Nephron progenitor cell (in vitro differentiated cells): ENCODE data around the gene HPD.
A peak's percentile ranks its signal among the peaks of the same experiment; 100 is the strongest.

ENCODE experiments used
- DNase-seq: peaks from one replicate; pipeline ENCODE4 v3.0.0; 2021
- H3K27ac Mint-ChIP-seq: 2 replicates; pipeline ENCODE4 v1.8.0; 2021; ENCODE audit warnings: mild to moderate bottlenecking, moderate library complexity, mixed read lengths
- H3K27me3 Mint-ChIP-seq: 2 replicates; pipeline ENCODE4 v1.8.0; 2021; ENCODE audit warnings: mild to moderate bottlenecking, low read depth, mixed read lengths; ENCODE audit not compliant: poor library complexity
- H3K36me3 Mint-ChIP-seq: 2 replicates; pipeline ENCODE4 v1.8.0; 2021; ENCODE audit warnings: low read depth, mixed read lengths
- H3K4me1 Mint-ChIP-seq: 2 replicates; pipeline ENCODE4 v1.8.0; 2021; ENCODE audit warnings: mixed read lengths
- H3K4me3 Mint-ChIP-seq: 2 replicates; pipeline ENCODE4 v1.8.0; 2021; ENCODE audit warnings: mild to moderate bottlenecking, moderate library complexity, mixed read lengths
- H3K9me3 Mint-ChIP-seq: 2 replicates; pipeline ENCODE4 v1.8.0; 2021; ENCODE audit warnings: mild to moderate bottlenecking, moderate library complexity, mixed read lengths
- TF ChIP-seq, protein P1 (sequence below): fragments of 200-600 bp; sonication (generic); IDR thresholded peaks from 2 replicates; pipeline ENCODE4 v1.5.0; 2021; ENCODE audit warnings: antibody characterized with exemption

Gene HPD

DNA sequence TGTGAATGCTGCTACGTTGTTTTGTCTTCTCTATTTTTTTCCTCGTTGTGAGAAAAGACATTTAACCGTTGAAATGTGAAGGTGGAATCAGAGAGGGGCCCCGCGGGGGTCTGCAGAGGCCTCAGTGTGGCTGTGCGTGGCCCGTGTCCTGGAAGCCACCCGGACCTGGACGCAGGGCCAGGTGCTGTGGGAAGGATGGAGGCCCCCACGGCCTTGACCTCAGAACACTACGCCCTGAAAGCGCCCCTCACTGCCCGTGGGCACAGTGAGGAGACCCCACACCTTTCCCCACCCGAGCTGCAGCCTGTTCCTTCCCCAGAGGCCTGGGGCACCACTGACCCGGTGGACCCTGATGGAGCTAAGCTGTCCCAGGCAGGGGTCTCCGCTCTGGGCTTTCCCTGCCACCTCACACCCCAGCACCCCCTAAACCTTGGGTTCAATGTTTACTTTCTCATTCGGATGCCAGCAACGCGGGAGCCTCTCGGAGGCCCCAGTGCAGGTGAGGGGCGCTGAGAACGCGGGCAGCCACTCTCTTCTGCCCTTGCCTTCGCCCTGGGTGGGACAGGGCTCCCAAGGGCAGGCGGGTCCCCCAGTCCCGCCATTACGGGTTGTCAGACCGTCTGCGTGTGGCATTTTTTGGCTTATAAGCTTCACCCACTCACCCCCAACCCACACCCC, 27.9 kb downstream of the HPD start:
- TF ChIP-seq, protein P1, sequence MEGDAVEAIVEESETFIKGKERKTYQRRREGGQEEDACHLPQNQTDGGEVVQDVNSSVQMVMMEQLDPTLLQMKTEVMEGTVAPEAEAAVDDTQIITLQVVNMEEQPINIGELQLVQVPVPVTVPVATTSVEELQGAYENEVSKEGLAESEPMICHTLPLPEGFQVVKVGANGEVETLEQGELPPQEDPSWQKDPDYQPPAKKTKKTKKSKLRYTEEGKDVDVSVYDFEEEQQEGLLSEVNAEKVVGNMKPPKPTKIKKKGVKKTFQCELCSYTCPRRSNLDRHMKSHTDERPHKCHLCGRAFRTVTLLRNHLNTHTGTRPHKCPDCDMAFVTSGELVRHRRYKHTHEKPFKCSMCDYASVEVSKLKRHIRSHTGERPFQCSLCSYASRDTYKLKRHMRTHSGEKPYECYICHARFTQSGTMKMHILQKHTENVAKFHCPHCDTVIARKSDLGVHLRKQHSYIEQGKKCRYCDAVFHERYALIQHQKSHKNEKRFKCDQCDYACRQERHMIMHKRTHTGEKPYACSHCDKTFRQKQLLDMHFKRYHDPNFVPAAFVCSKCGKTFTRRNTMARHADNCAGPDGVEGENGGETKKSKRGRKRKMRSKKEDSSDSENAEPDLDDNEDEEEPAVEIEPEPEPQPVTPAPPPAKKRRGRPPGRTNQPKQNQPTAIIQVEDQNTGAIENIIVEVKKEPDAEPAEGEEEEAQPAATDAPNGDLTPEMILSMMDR = no peak
- no peaks in the 10 kb centered on the region for H3K9me3 Mint-ChIP-seq
- peaks cover 61% of the 10 kb centered on the region for H3K36me3 Mint-ChIP-seq
- DNase-seq = no peak
- H3K27ac Mint-ChIP-seq = no peak overlapping the region
- no peak overlapping the region for H3K4me3 Mint-ChIP-seq
- no peaks in the 10 kb centered on the region for H3K4me1 Mint-ChIP-seq
- H3K27me3 Mint-ChIP-seq = peaks cover 15% of the 10 kb centered on the region

DNA sequence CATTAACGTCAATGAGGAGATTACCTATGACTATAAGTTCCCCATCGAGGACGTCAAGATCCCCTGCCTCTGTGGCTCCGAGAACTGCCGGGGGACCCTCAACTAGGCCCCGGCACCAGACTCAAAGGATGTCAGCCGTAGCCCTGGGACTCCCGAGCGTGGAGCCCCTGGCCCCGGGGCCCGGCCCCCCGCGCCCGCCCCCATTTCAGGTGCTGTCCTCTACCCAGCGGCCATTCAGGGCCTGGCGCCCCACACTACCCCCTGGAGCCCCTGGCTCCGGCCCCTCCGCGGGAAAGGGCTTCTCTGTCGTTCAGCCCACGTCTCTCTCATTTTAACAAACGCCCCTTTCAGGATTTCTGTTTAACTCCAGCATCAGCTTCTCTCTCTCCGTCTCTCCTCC, 28.5 kb downstream of the HPD start:
- H3K36me3 Mint-ChIP-seq = peaks cover 61% of the 10 kb centered on the region

DNA sequence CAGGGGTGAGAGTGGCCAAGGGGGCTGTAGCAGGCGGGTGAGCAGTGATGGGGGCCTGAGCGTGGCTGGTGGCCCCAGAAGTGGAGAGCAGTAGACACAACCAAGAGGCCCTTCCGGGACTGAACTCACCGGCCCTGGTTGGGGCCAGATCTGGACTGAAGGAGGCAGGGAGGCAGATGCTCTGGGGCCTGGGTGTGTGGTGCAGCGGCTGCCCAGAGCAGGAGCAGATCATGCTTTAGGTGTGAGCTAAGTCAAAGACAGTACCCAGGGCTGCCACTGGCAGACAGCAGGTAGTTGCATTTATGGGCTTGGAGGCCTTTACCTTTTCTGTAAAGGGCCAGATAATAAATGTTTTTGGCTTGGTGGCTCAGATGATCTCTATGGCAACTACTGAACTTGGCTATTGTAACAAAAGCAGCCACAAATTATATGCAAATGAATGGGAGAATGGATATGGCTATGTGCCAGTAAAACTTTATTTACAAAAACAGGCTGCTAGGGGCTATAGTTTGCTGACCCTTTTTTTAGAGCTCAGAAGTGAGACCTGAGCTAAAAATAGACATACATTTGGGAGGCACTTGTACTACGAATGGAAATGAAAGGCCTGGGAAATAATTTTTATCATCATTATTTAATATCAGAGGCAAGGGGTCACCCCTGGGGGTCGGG, 29.3 kb downstream of the HPD start:
- H3K27ac Mint-ChIP-seq = peak overlapping the region; percentile 90

More for the DNA sequence above, 28.5 kb downstream of the HPD start:
- TF ChIP-seq, protein P1 = no peak
- Mint-ChIP-seq H3K27me3 (peaks cover 11% of the 10 kb centered on the region), H3K27ac (no peak overlapping the region), H3K4me3 (no peak overlapping the region), H3K4me1 (no peaks in the 10 kb centered on the region), H3K9me3 (no peaks in the 10 kb centered on the region)
- no peak for DNase-seq

DNA sequence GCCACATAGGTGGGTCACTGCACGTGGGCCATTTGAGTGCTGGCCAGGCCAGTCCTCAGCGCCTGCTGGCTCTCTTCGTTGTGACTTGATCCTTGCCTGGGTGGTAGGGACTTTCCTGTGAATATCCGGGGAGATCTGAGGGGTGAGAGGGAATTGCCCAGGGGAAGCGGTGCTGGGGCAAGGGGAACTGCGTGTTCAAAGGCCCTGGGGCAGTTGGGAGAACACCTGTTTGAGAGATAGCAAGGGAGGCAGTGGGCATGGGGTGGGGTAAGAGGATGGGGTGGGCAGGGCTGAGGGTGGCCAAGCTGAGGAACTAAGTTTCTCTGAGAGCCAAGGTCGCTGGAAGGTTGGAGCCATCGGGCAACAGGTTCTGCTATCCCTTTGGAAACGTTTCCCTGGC, 29.8 kb downstream of the HPD start:
- H3K4me1 Mint-ChIP-seq = no peaks in the 10 kb centered on the region
- H3K4me3 Mint-ChIP-seq = no peak overlapping the region
- H3K27ac Mint-ChIP-seq = peak overlapping the region; percentile 90
- H3K36me3 Mint-ChIP-seq = peaks cover 61% of the 10 kb centered on the region
- H3K9me3 Mint-ChIP-seq = no peaks in the 10 kb centered on the region
- no peak for DNase-seq
- TF ChIP-seq, protein P1 = no peak
- H3K27me3 Mint-ChIP-seq = peaks cover 10% of the 10 kb centered on the region

More for the DNA sequence above, 29.3 kb downstream of the HPD start:
- H3K9me3 Mint-ChIP-seq = no peaks in the 10 kb centered on the region
- H3K36me3 Mint-ChIP-seq = peaks cover 61% of the 10 kb centered on the region
- TF ChIP-seq, protein P1 = no peak
- no peak for DNase-seq
- H3K27me3 Mint-ChIP-seq = peaks cover 10% of the 10 kb centered on the region
- no peaks in the 10 kb centered on the region for H3K4me1 Mint-ChIP-seq
- no peak overlapping the region for H3K4me3 Mint-ChIP-seq

DNA sequence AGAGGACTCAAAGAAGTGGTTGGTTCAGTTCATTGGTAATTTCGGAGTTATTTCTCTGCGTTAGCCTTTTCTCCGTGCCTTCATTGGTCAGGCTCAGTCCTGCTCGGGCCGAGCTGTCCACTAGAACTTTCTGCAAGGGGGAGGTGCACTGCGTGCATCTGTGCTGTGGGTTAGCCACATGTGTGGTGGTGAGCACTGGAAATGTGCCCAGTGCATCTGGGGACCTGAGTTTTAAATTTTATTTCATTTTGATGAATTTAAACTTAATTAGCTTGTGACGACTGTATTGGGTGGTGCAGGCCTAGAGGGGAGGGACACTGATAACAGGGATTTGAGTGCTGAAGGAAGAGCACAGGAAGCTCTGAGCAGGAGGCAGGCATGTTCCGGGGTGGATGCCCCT, 30.4 kb downstream of the HPD start:
- Mint-ChIP-seq H3K4me1 (no peaks in the 10 kb centered on the region), H3K9me3 (no peaks in the 10 kb centered on the region), H3K36me3 (peaks cover 60% of the 10 kb centered on the region), H3K27me3 (peaks cover 8% of the 10 kb centered on the region), H3K4me3 (no peak overlapping the region), H3K27ac (no peak overlapping the region)
- DNase-seq = no peak
- TF ChIP-seq, protein P1 = no peak
